HG02943 (cell line): ENCODE data around the gene SLC13A3.

ENCODE experiments used
- ATAC-seq: cut with Tn5 transposase; IDR thresholded peaks from one replicate; pipeline ENCODE4 v1.9.1; 2021; ENCODE audit warnings: mild to moderate bottlenecking, low read depth, moderate library complexity; ENCODE audit not compliant: unreplicated experiment

Gene SLC13A3

GRCh38 chr20:46609043-46609442 is 42.2 kb downstream of the SLC13A3 start:
- no peak for ATAC-seq

- ATAC-seq, result no peak
These were observed 43.3 kb downstream of the SLC13A3 start for GRCh38 chr20:46607849-46608497.

- no peak for ATAC-seq
These were observed 43.9 kb downstream of the SLC13A3 start for GRCh38 chr20:46607191-46607848.

GRCh38 chr20:46606817-46607190 is 44.5 kb downstream of the SLC13A3 start:
- no peak for ATAC-seq

GRCh38 chr20:46605978-46606816 is 45.1 kb downstream of the SLC13A3 start:
- ATAC-seq, result no peak

GRCh38 chr20:46605181-46605580 is 46.1 kb downstream of the SLC13A3 start:
- ATAC-seq, result no peak

- ATAC-seq, result no peak
These were observed 46.6 kb downstream of the SLC13A3 start for GRCh38 chr20:46604551-46605133.

- ATAC-seq, result no peak
These were observed 48.8 kb downstream of the SLC13A3 start for GRCh38 chr20:46602429-46602828.

- ATAC-seq, result no peak
These were observed 49.6 kb downstream of the SLC13A3 start for GRCh38 chr20:46601603-46602122.

GRCh38 chr20:46600286-46600752 is 50.9 kb downstream of the SLC13A3 start:
- no peak for ATAC-seq

- no peak for ATAC-seq
These were observed 51.9 kb downstream of the SLC13A3 start for GRCh38 chr20:46599227-46599987.

- no peak for ATAC-seq
These were observed 55.3 kb downstream of the SLC13A3 start for GRCh38 chr20:46595933-46596332.

GRCh38 chr20:46594725-46595124 is 56.5 kb downstream of the SLC13A3 start:
- ATAC-seq, result no peak

GRCh38 chr20:46592580-46593362 is 58.5 kb downstream of the SLC13A3 start:
- ATAC-seq, result no peak

GRCh38 chr20:46590443-46590842 is 60.8 kb downstream of the SLC13A3 start:
- no peak for ATAC-seq

GRCh38 chr20:46588532-46589511 is 62.4 kb downstream of the SLC13A3 start:
- no peak for ATAC-seq

- no peak for ATAC-seq
These were observed 63.3 kb downstream of the SLC13A3 start for GRCh38 chr20:46587986-46588385.

GRCh38 chr20:46586724-46587123 is 64.5 kb downstream of the SLC13A3 start:
- no peak for ATAC-seq
